ENCODE results near the gene SERPINA6.
"Not testable (repeated sequence)": the region's sequence is repeated elsewhere in the genome, so short reads cannot be mapped to it uniquely, and the experiment has no call there.

SERPINA6 gene

GRCh38 chr14:94322648-94323570 lies at the start of gene SERPINA6:
SERPINA6 (minus strand) TSS chr14:94323336; CDS start chr14:94314648, 8,688 bp downstream.
- DNase-seq (ENCODE audit: extremely low read depth in 1 of 2, low read depth in 1 of 2), result no peak

DNA sequence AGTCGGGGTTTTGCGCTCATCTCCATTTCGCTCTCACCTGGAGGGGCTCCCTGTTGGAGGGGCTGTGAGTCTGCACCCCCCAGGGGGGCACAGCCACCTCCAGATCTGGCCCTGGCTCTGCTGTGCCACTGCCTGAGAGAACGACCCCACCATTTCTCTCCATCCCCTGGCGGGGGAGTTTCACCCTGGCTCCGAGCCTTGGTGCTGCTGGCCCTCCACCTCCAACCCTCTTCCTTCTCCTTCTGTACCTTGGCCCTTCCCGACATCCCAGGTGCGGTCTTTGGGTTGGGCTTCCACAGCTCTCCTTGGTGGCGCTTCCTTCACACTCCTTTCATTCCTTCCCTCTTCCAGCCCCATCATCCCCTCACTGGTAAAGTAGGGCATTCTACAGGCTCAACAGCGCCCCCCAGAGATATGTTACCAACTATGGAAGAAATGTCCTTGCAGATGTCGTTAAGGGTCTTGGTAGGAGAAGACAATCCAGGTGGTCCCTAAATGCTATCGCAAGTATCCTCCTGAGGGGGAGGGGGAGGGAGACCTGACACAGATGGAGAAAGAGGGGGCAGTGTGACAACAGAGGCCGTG lies 49.0 kb upstream of the SERPINA6 start:
- DNase-seq (ENCODE audit: extremely low read depth in 1 of 2, low read depth in 1 of 2), result no peak

DNA sequence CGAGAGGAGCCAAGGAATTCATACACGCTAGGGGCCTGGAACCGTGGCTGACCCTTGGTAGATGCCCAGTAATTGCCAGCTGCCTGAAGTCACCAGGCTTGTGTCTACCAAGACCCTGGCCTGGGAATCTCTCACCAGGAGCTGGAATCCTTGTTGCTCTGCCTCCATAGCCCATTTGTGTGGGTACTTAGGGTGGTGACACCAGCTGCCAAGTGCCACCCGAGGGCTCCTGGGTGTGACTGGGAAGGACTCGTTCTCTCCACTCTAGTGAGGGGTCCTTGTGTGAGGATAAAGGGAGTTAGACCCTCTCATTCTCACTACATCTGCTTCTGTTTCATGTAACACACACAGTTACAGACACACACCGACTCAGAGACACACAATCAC lies 47.4 kb upstream of the SERPINA6 start:
- no peak for DNase-seq (ENCODE audit: extremely low read depth in 1 of 2, low read depth in 1 of 2)

GRCh38 chr14:94369766-94370523 lies 46.8 kb upstream of the SERPINA6 start:
- not testable (repeated sequence) for DNase-seq (ENCODE audit: extremely low read depth in 1 of 2, low read depth in 1 of 2)

DNA sequence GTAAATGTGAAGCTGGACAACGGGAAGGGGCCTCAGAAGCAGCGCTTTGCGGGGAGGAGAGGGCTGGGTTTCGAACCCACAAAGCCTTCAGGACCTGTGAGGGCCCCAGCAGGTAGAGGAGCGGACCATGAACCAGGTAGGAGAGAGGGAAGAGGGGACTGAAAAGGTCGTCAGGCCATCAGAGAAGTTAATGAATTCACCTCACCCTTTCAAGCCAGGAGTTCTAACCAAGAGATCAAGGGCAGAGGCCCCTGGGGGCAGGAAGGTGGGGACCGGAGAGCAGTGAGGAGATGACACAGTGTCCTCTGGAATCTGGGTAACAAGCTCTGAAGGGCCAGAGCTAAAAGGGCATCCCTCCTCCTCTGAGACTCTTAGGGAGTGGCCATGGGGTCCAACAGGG lies 45.8 kb upstream of the SERPINA6 start:
- no peak for DNase-seq (ENCODE audit: extremely low read depth in 1 of 2, low read depth in 1 of 2)

- no peak for DNase-seq (ENCODE audit: extremely low read depth in 1 of 2, low read depth in 1 of 2)
Observed at GRCh38 chr14:94368243-94368590, 45.1 kb upstream of the SERPINA6 start.

- no peak for DNase-seq (ENCODE audit: extremely low read depth in 1 of 2, low read depth in 1 of 2)
Observed at GRCh38 chr14:94367347-94368242, 44.5 kb upstream of the SERPINA6 start.

DNA sequence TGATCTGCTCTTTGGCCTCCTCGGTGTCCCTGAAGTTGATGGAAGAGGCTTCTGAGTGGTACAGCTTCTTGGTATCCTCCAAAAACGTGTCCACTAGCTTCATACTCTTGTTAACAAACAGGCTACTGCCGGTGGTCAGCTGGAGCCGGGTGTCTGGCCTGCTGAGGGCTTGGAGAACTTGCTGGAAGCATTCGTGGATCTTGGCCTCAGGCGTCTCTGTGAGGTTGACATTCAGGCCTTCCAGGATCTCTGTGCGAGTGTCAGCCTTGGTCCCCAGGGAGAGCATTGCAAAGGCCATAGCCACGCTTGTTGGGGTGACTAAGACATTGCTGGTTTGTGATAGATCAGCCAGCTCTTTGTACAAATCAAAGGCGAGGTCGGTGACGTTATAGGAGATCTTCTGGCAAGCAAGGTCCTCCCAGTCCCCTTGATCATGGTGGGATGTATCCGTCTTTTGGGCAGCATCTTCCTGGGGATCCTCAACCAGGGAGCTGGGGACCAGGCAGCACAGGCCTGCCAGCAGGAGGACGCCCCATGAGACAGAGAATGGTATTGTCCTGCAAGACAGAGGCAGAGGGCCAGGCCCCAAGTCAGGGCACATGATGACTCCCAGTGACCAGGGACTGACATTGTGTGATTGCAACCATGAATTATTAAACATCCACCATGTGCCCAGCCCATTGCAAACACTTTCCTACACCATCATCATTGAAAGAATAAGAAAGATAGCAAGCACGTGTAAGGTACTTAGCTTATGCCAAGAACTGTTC lies 43.2 kb upstream of the SERPINA6 start, which contains the start of gene SERPINA2:
Gene SERPINA2 (minus strand): TSS at position 553 of the 770 bp plus-strand sequence.
- no peak for DNase-seq (ENCODE audit: extremely low read depth in 1 of 2, low read depth in 1 of 2)

DNA sequence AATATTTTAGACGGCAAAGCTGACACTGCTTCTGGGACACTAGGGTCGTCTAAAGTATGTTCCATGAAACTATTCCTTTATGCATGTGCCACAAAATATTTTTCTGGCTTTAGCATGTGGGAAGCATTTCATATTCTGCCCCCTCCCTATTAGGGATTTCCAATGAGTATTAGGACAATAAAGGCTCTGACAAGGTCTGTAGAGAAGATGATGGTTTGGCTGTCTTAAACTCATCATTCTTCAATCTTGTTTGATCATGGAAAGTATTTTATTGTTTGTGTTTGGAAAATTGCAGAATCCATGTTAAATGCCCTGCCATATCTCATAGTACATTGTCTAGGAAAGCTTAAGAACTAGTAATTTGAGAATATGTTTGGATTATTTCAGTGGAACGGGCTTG lies 42.5 kb upstream of the SERPINA6 start:
- DNase-seq (ENCODE audit: extremely low read depth in 1 of 2, low read depth in 1 of 2), result no peak

DNA sequence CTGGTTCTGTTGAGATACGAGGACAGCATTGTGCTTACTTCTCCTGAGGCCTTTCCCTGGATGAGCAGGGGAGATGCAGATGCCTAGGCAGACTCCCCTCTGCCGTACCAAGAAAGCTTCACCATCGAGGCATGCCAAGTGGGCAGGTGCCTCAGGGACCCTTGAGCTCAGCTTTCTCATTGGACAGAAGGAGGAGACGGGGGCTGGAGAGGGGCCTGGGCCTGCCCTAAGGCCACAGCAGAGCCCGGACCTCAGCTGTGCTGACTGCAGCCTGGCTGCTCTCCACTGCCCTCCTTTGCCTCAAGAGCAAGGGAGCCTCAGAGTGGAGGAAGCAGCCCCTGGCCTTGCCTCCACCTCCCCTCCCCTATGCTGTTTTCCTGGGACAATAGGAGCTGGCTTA lies 41.8 kb upstream of the SERPINA6 start:
- DNase-seq (ENCODE audit: extremely low read depth in 1 of 2, low read depth in 1 of 2), result no peak

DNA sequence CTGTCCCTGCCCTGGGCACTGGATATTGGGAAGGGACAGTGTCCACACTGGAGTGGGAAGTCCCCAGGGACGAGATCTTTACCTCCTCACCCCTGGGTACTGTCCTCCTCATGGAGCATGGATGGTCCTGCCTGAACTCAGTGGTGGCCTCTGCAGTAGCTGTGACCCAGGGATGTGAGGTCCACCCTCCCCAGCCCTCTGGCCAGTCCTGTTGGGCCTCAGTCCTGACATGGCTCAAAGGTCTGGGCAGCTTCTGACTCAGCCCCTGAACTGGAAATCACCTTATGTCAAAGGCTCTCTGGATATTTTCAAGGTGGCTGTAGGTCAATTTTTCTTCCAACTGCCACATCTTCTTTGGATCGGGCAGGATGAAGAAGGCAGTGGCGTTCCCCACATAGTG lies 40.9 kb upstream of the SERPINA6 start:
- DNase-seq (ENCODE audit: extremely low read depth in 1 of 2, low read depth in 1 of 2), result no peak

DNA sequence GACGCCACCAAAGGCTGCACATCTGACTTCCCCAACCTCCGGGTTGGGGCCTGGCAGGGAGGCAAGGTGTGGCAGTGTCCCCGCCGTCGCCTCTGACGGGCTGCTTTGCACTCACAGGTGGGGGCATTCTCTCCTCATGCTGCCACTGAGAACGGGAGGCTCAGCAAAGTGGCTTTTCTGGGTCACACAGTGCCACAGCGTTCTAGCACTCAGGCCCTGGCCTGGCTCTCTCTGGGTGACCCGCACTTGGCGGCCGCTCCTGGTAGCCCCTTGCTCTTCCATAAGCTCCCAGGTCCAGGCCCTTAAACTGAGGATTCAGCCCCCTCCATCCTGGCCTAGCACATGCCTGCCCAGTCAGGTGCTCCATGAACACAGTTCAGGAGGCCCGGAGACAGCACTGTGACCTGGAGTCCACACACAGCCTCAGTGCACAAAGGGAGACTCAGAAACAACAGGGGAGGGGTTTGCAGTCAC lies 40.1 kb upstream of the SERPINA6 start:
- no peak for DNase-seq (ENCODE audit: extremely low read depth in 1 of 2, low read depth in 1 of 2)

DNA sequence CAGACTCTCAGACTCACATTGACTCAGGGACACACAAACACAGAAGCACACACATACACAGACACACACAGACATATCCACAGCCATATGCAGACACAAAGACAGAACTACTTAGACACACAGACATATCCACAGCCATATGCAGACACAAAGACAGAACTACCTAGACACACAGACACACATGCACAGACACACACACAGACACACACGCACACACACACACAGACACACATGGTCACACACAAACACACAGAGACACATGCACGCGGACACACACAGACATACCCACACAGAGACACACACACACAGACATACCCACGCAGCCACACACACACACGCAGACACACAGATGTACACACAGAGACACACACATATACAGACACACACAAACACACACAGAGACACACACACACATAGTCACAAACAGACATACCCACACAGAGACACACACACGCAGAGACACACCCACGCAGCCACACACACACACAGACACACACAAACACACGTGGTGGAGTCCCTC lies 39.5 kb upstream of the SERPINA6 start:
- DNase-seq (ENCODE audit: extremely low read depth in 1 of 2, low read depth in 1 of 2), result no peak

- DNase-seq (ENCODE audit: extremely low read depth in 1 of 2, low read depth in 1 of 2), result no peak
Observed at GRCh38 chr14:94361682-94362081, 38.5 kb upstream of the SERPINA6 start.

DNA sequence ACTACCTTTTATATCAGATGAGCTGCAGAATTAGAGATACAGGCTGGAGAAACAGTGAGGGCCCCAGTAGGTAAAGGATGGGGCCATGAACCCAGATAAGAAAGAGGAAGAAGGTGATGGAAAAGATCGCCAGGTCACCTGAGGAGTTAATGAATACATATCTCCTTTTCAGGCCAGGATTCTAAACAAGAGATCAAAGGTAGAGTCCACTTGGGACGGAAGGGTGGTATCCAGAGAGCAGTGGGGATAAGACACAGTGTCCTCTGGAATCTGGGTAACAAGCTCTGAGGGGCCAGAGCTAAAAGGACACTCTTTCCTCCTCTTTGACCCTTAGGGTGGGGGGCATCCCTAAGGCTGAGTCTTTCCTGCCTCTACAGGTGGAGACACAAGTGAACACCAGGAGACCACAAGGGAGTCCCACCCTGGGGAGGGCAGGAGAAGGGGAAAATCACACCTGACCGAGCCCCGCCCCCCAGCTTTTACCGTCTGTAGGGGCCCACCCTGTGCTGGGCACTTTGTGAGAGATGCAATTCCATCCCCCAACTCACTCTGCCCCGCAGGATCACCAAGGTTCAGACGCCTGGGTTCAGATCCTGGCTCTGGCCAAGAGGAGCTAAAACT lies 37.9 kb upstream of the SERPINA6 start:
- no peak for DNase-seq (ENCODE audit: extremely low read depth in 1 of 2, low read depth in 1 of 2)

DNA sequence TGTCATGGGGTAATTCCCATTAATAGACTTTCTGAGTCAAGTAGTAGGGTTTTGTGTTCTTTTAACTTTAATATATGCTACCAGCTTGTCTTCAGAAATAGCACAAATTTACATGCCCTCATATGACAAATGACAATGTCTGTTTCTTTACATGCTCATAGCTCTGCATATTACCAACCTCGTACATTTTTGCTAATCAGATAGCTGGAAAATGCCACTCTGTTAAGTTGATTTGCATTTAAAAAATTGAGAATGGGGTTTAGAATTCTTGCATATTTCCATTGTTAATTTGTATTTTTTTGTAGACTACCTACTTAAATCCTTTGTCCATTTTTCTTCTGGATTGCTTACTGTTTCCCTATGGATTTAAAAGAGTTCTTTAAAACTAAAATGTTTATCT lies 34.0 kb upstream of the SERPINA6 start:
- DNase-seq (ENCODE audit: extremely low read depth in 1 of 2, low read depth in 1 of 2), result no peak

DNA sequence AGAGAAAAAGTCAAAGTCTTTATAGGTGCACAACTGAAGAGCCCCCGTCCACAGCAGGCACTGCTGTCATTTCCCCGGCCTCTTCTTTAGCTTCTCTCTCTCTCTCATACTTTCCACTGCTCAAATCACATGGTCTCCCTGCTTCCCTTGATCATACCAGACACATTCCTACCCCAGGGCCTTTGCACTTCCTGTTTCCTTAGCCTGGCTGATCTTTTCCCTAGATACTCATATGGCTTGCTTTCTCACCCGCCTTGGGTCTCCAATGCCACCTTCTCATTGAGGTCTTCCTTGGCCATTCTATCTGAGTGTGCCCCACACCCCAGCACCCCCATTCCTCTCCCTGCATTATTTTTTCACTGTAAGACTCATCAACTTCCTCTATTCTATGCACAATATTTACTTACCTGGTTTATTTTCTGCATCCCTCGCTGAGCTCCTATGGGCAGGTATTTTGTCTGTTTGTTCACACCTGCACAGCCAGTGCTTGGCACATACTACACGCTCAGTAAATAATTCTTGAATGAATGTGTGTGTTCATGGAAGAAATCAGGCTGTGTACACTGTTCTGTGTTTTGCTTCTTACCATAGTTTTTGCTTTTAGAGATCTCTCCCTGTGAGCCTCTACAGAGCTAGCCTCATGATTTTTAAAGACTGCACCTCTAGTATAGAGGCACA lies 33.4 kb upstream of the SERPINA6 start:
- DNase-seq (ENCODE audit: extremely low read depth in 1 of 2, low read depth in 1 of 2), result no peak

DNA sequence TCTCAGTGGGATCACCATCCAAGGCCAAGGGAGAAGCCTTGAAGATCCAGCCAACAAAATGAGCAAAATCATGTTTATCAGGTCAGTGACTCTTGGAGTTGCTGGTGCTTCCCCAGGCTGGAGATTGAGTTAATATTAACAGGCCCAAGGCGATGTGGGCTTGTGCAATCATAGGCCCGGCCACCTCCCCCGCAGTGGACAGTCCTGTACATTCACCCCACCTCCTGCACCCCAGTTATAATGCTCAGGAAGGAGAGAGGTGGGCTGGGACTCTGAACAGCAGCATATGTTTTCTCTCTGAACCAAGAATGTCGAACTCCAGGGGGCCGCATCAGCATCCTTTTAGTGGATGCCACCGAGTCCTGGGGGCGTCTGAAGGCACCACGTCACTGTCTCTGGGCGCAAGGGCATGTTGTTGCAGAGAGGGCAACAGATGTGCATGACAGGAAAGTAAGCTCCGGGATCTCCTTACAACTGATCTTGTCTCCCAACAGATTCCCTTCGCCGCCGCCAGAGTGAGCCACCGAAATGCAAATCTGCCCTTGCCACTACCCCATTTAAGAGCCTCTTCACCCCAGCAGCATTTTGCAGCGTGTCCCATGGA lies 32.2 kb upstream of the SERPINA6 start:
- DNase-seq (ENCODE audit: extremely low read depth in 1 of 2, low read depth in 1 of 2), result no peak
